Measurements from ENCODE around the gene LIMA1.
"Not testable (repeated sequence)": the region's sequence is repeated elsewhere in the genome, so short reads cannot be mapped to it uniquely, and the experiment has no call there.

The LIMA1 gene

GRCh38 chr12:50185970-50186663, 97.2 kb downstream of the LIMA1 start:
- DNase-seq (ENCODE audit: low read depth), result no peak

GRCh38 chr12:50185301-50185895, 97.9 kb downstream of the LIMA1 start:
- DNase-seq (ENCODE audit: low read depth), result no peak

- no peak for DNase-seq (ENCODE audit: low read depth)
Measured at GRCh38 chr12:50184261-50184660, 99.1 kb downstream of the LIMA1 start.

GRCh38 chr12:50182461-50182860, 100.9 kb downstream of the LIMA1 start:
- no peak for DNase-seq (ENCODE audit: low read depth)

GRCh38 chr12:50181691-50182090, 101.6 kb downstream of the LIMA1 start:
- no peak for DNase-seq (ENCODE audit: low read depth)

- no peak for DNase-seq (ENCODE audit: low read depth)
Measured at GRCh38 chr12:50175716-50176026, 107.6 kb downstream of the LIMA1 start.

GRCh38 chr12:50174971-50175715, 108.2 kb downstream of the LIMA1 start:
- no peak for DNase-seq (ENCODE audit: low read depth)

GRCh38 chr12:50167049-50167828, 116.1 kb downstream of the LIMA1 start, which contains the start of gene CERS5:
Gene CERS5, minus strand, starts transcription at chr12:50167369. Its CDS starts 72 bp downstream, at chr12:50167297.
- DNase-seq (ENCODE audit: low read depth), result peak; percentile 90

- DNase-seq (ENCODE audit: low read depth), result no peak
Measured at GRCh38 chr12:50166799-50167048, 116.6 kb downstream of the LIMA1 start.

GRCh38 chr12:50164963-50165362, 118.4 kb downstream of the LIMA1 start:
- no peak for DNase-seq (ENCODE audit: low read depth)

GRCh38 chr12:50162230-50162629, 121.1 kb downstream of the LIMA1 start:
- DNase-seq (ENCODE audit: low read depth), result no peak

GRCh38 chr12:50160643-50161042, 122.7 kb downstream of the LIMA1 start:
- no peak for DNase-seq (ENCODE audit: low read depth)

- no peak for DNase-seq (ENCODE audit: low read depth)
Measured at GRCh38 chr12:50157259-50157658, 126.1 kb downstream of the LIMA1 start.

GRCh38 chr12:50156641-50157040, 126.7 kb downstream of the LIMA1 start:
- DNase-seq (ENCODE audit: low read depth), result no peak

- DNase-seq (ENCODE audit: low read depth), result not testable (repeated sequence)
Measured at GRCh38 chr12:50154947-50155346, 128.4 kb downstream of the LIMA1 start.

- DNase-seq (ENCODE audit: low read depth), result no peak
Measured at GRCh38 chr12:50151047-50151687, 132.2 kb downstream of the LIMA1 start.

- no peak for DNase-seq (ENCODE audit: low read depth)
Measured at GRCh38 chr12:50149311-50149710, 134.0 kb downstream of the LIMA1 start.

- not testable (repeated sequence) for DNase-seq (ENCODE audit: low read depth)
Measured at GRCh38 chr12:50148011-50148410, 135.3 kb downstream of the LIMA1 start.

- no peak for DNase-seq (ENCODE audit: low read depth)
Measured at GRCh38 chr12:50147281-50147680, 136.0 kb downstream of the LIMA1 start.

- DNase-seq (ENCODE audit: low read depth), result no peak
Measured at GRCh38 chr12:50145439-50145838, 137.9 kb downstream of the LIMA1 start.

GRCh38 chr12:50142993-50143392, 140.3 kb downstream of the LIMA1 start:
- DNase-seq (ENCODE audit: low read depth), result no peak

- DNase-seq (ENCODE audit: low read depth), result no peak
Measured at GRCh38 chr12:50132505-50133135, 150.7 kb downstream of the LIMA1 start.

Data from stimulated activated CD8-positive, alpha-beta memory T cell treated with anti-CD3 and anti-CD28 coated beads, Interleukin-12 subunit alpha, Interleukin-12 subunit beta, amount 100 ng/mL, for 1 hour (primary cell).